ENCODE data around the gene NR0B1. TPM values are rescaled to one million over a fixed set of nuclear protein-coding genes. Genes with fewer than 3 reads are reported as not detected.

Gene NR0B1
- total RNA-seq, 8 experiments from 2014 or later = 0.32 to 0.95 (median 0.43) TPM; not detected in 5

- H3K27ac ChIP-seq = no peak overlapping the region
- 0 to 36% (median 17%) methylated on average over 1 to 5 of the region's 5 CpGs; no CpG with 5 or more reads in 4 of the 10 experiments for WGBS, 10 experiments
- no peak overlapping the region for H3K4me3 ChIP-seq
- ATAC-seq (replicated peaks in 6 of 8) = peak in 3 of 8 experiments; percentile 33 to 76 (median 56)
- in situ Hi-C loops (cut with MboI; ENCODE audit: low pct_unique_long_range_greater_than_20kb in 2 of 9, low sequenced_read_pairs in 9 of 9, unreplicated experiment in 9 of 9) = no loop called here
- no peaks in the 10 kb centered on the region for H3K4me1 ChIP-seq (replicated peaks in 1 of 2)
Observed at GRCh38 chrX:30301963-30302362, 7.2 kb downstream of the NR0B1 start.

- Histone ChIP-seq H3K4me1 (replicated peaks in 1 of 2) (no peaks in the 10 kb centered on the region), H3K27ac (no peak overlapping the region), H3K4me3 (no peak overlapping the region)
- in situ Hi-C loops (cut with MboI; ENCODE audit: low pct_unique_long_range_greater_than_20kb in 2 of 9, low sequenced_read_pairs in 9 of 9, unreplicated experiment in 9 of 9) = no loop called here
- no peak for ATAC-seq (replicated peaks in 6 of 8)
Observed at GRCh38 chrX:30301208-30301607, 8.0 kb downstream of the NR0B1 start.

- Histone ChIP-seq H3K4me3 (no peak overlapping the region), H3K27ac (no peak overlapping the region), H3K4me1 (replicated peaks in 1 of 2) (no peaks in the 10 kb centered on the region)
- WGBS, 10 experiments = 33 to 90% (median 42%) methylated on average over 1 to 5 of the region's 5 CpGs; no CpG with 5 or more reads in 4 of the 10 experiments
- ATAC-seq (replicated peaks in 6 of 8) = no peak
- in situ Hi-C loops (cut with MboI; ENCODE audit: low pct_unique_long_range_greater_than_20kb in 2 of 9, low sequenced_read_pairs in 9 of 9, unreplicated experiment in 9 of 9) = loop anchor here in 1 of 9 experiments (25.0 kb wide), 1 partner anchor 191 kb away; no protein-coding TSS in a partner anchor
Observed at GRCh38 chrX:30296408-30297254, 12.6 kb downstream of the NR0B1 start.

- in situ Hi-C loops (cut with MboI; ENCODE audit: low pct_unique_long_range_greater_than_20kb in 2 of 9, low sequenced_read_pairs in 9 of 9, unreplicated experiment in 9 of 9) = loop anchor here in 1 of 9 experiments (25.0 kb wide), 1 partner anchor 204 kb away; no protein-coding TSS in a partner anchor
- 0 to 60% (median 47%) methylated on average over 1 to 3 of the region's 3 CpGs; no CpG with 5 or more reads in 5 of the 10 experiments for WGBS, 10 experiments
- no peak overlapping the region for H3K4me3 ChIP-seq
- no peaks in the 10 kb centered on the region for H3K4me1 ChIP-seq (replicated peaks in 1 of 2)
- peak in 7 of 8 experiments; percentile 92 to 98 (median 94) for ATAC-seq (replicated peaks in 6 of 8)
- H3K27ac ChIP-seq = no peak overlapping the region
Observed at GRCh38 chrX:30283456-30284200, 25.6 kb downstream of the NR0B1 start.

- Histone ChIP-seq H3K4me1 (replicated peaks in 1 of 2) (no peaks in the 10 kb centered on the region), H3K27ac (no peak overlapping the region), H3K4me3 (no peak overlapping the region)
- ATAC-seq (replicated peaks in 6 of 8) = no peak
- in situ Hi-C loops (cut with MboI; ENCODE audit: low pct_unique_long_range_greater_than_20kb in 2 of 9, low sequenced_read_pairs in 9 of 9, unreplicated experiment in 9 of 9) = loop anchor here in 1 of 9 experiments (25.0 kb wide), 1 partner anchor 205 kb away; no protein-coding TSS in a partner anchor
Observed at GRCh38 chrX:30282527-30282926, 26.7 kb downstream of the NR0B1 start.

- H3K4me1 ChIP-seq (replicated peaks in 1 of 2) = no peaks in the 10 kb centered on the region
- no peak overlapping the region for H3K27ac ChIP-seq
- in situ Hi-C loops (cut with MboI; ENCODE audit: low pct_unique_long_range_greater_than_20kb in 2 of 9, low sequenced_read_pairs in 9 of 9, unreplicated experiment in 9 of 9) = loop anchor here in 1 of 9 experiments (25.0 kb wide), 1 partner anchor 207 kb away; no protein-coding TSS in a partner anchor
- ATAC-seq (replicated peaks in 6 of 8) = no peak
- H3K4me3 ChIP-seq = no peak overlapping the region
- WGBS, 10 experiments = 60 to 80% (median 80%) methylated on average over 1 of the region's 1 CpG; no CpG with 5 or more reads in 7 of the 10 experiments
Observed at GRCh38 chrX:30280428-30280827, 28.8 kb downstream of the NR0B1 start.

- Histone ChIP-seq H3K27ac (no peak overlapping the region), H3K4me3 (no peak overlapping the region), H3K4me1 (replicated peaks in 1 of 2) (no peaks in the 10 kb centered on the region)
- WGBS, 10 experiments = 0 to 67% (median 10%) methylated on average over 1 of the region's 1 CpG; no CpG with 5 or more reads in 6 of the 10 experiments
- no peak for ATAC-seq (replicated peaks in 6 of 8)
- in situ Hi-C loops (cut with MboI; ENCODE audit: low pct_unique_long_range_greater_than_20kb in 2 of 9, low sequenced_read_pairs in 9 of 9, unreplicated experiment in 9 of 9) = loop anchor here in 1 of 9 experiments (25.0 kb wide), 1 partner anchor 209 kb away; no protein-coding TSS in a partner anchor
Observed at GRCh38 chrX:30278365-30278764, 30.8 kb downstream of the NR0B1 start.

GRCh38 chrX:30275498-30275897 is 33.7 kb downstream of the NR0B1 start:
- 0 to 8% (median 0%) methylated on average over 1 of the region's 1 CpG; no CpG with 5 or more reads in 7 of the 10 experiments for WGBS, 10 experiments
- Histone ChIP-seq H3K4me3 (no peak overlapping the region), H3K4me1 (replicated peaks in 1 of 2) (no peaks in the 10 kb centered on the region), H3K27ac (no peak overlapping the region)
- no peak for ATAC-seq (replicated peaks in 6 of 8)
- in situ Hi-C loops (cut with MboI; ENCODE audit: low pct_unique_long_range_greater_than_20kb in 2 of 9, low sequenced_read_pairs in 9 of 9, unreplicated experiment in 9 of 9) = loop anchor here in 1 of 9 experiments (25.0 kb wide), 1 partner anchor 212 kb away; no protein-coding TSS in a partner anchor

- 51 to 94% (median 73%) methylated on average over 2 to 3 of the region's 3 CpGs; no CpG with 5 or more reads in 6 of the 10 experiments for WGBS, 10 experiments
- in situ Hi-C loops (cut with MboI; ENCODE audit: low pct_unique_long_range_greater_than_20kb in 2 of 9, low sequenced_read_pairs in 9 of 9, unreplicated experiment in 9 of 9) = no loop called here
- Histone ChIP-seq H3K27ac (no peak overlapping the region), H3K4me1 (replicated peaks in 1 of 2) (no peaks in the 10 kb centered on the region), H3K4me3 (no peak overlapping the region)
- no peak for ATAC-seq (replicated peaks in 6 of 8)
Observed at GRCh38 chrX:30270639-30271038, 38.6 kb downstream of the NR0B1 start.

- Histone ChIP-seq H3K4me1 (replicated peaks in 1 of 2) (no peaks in the 10 kb centered on the region), H3K4me3 (no peak overlapping the region), H3K27ac (no peak overlapping the region)
- in situ Hi-C loops (cut with MboI; ENCODE audit: low pct_unique_long_range_greater_than_20kb in 2 of 9, low sequenced_read_pairs in 9 of 9, unreplicated experiment in 9 of 9) = no loop called here
- WGBS, 10 experiments = 0 to 67% (median 19%) methylated on average over 1 of the region's 1 CpG; no CpG with 5 or more reads in 6 of the 10 experiments
- ATAC-seq (replicated peaks in 6 of 8) = no peak
Observed at GRCh38 chrX:30262763-30263162, 46.4 kb downstream of the NR0B1 start.

- H3K4me1 ChIP-seq (replicated peaks in 1 of 2) = no peaks in the 10 kb centered on the region
- H3K27ac ChIP-seq = no peak overlapping the region
- in situ Hi-C loops (cut with MboI; ENCODE audit: low pct_unique_long_range_greater_than_20kb in 2 of 9, low sequenced_read_pairs in 9 of 9, unreplicated experiment in 9 of 9) = no loop called here
- no peak overlapping the region for H3K4me3 ChIP-seq
- no peak for ATAC-seq (replicated peaks in 6 of 8)
Observed at GRCh38 chrX:30261012-30261411, 48.2 kb downstream of the NR0B1 start.

- ATAC-seq (replicated peaks in 6 of 8) = peak in 2 of 8 experiments; percentile 54 to 72
- in situ Hi-C loops (cut with MboI; ENCODE audit: low pct_unique_long_range_greater_than_20kb in 2 of 9, low sequenced_read_pairs in 9 of 9, unreplicated experiment in 9 of 9) = no loop called here
Observed at GRCh38 chrX:30259927-30260326, 49.3 kb downstream of the NR0B1 start.

More at GRCh38 chrX:30259927-30260326, 49.3 kb downstream of the NR0B1 start:
- Histone ChIP-seq H3K4me1 (replicated peaks in 1 of 2) (no peaks in the 10 kb centered on the region), H3K27ac (no peak overlapping the region), H3K4me3 (no peak overlapping the region)
- 0 to 82% (median 70%) methylated on average over 1 to 2 of the region's 2 CpGs; no CpG with 5 or more reads in 6 of the 10 experiments for WGBS, 10 experiments

All from motor neuron (in vitro differentiated cells).